Activated CD4-positive, alpha-beta T cell treated with anti-CD3 and anti-CD28 coated beads, Interleukin-2, amount 10 ng/mL, durations not matched to agents 24 days and 14 days (primary cell): ENCODE results near the gene MAST2. TPM values are rescaled to one million over a fixed set of nuclear protein-coding genes. Genes with fewer than 3 reads are reported as not detected.

Source experiments
- DNase-seq: peaks from one replicate; pipeline ENCODE4 v3.0.0; 2022
- H3K27ac Mint-ChIP-seq: one replicate; pipeline ENCODE4 v1.8.0; 2022; ENCODE audit warnings: mild to moderate bottlenecking, mixed read lengths
- H3K27me3 Mint-ChIP-seq: one replicate; pipeline ENCODE4 v1.8.0; 2022; ENCODE audit warnings: mixed read lengths
- H3K36me3 Mint-ChIP-seq: one replicate; pipeline ENCODE4 v1.8.0; 2022; ENCODE audit warnings: low read depth, mild to moderate bottlenecking, mixed read lengths
- H3K4me1 Mint-ChIP-seq: one replicate; pipeline ENCODE4 v1.8.0; 2021; ENCODE audit warnings: mixed read lengths
- H3K4me3 Mint-ChIP-seq: one replicate; pipeline ENCODE4 v1.8.0; 2022; ENCODE audit warnings: mild to moderate bottlenecking, moderate library complexity, mixed read lengths
- H3K9me3 Mint-ChIP-seq: one replicate; pipeline ENCODE4 v1.8.0; 2021; ENCODE audit warnings: mixed read lengths
- intact Hi-C: fragments of 100-400 bp; cut with micrococcal nuclease; formaldehyde crosslinking; loops from one replicate; pipeline ENCODE4 v1.15.1; 2023
- total RNA-seq: library from RNA; stranded (reverse); gene quantifications from 2 replicates; pipeline ENCODE4 v1.2.3, GENCODE V29; 2022

The MAST2 gene
- total RNA-seq, 1 donor from 2014 or later: 31.4 TPM

- Mint-ChIP-seq H3K9me3 (no peaks in the 10 kb centered on the region), H3K36me3 (peaks cover 8% of the 10 kb centered on the region), H3K27me3 (no peaks in the 10 kb centered on the region), H3K4me3 (no peak overlapping the region), H3K4me1 (peaks cover 7% of the 10 kb centered on the region), H3K27ac (no peak overlapping the region)
- DNase-seq: no peak
- intact Hi-C loops: no loop called here
Measured at GRCh38 chr1:45989249-45989648, 185.8 kb downstream of the MAST2 start.

DNA sequence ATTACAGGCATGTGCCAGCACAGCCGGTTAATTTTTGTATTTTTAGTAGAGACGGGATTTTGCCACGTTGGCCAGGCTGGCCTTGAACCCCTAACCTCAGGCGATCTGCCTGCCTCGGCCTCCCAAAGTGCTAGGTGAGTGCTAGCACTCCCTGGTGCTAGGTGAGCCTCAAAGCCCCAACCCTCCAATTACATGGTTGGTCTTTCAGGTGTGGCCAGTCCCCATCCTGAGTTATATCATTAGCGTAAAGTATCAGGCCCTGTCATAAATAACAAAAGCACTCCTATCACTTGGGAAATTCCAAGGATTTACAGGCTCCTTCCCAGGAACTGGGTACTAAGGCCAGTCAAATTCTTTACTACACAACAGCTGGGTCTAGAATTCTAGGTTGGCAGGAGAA is 191.0 kb downstream of the MAST2 start:
- no peak overlapping the region for H3K27ac Mint-ChIP-seq
- no peak for DNase-seq
- H3K4me3 Mint-ChIP-seq: no peak overlapping the region
- no peaks in the 10 kb centered on the region for H3K27me3 Mint-ChIP-seq
- H3K9me3 Mint-ChIP-seq: no peaks in the 10 kb centered on the region
- peaks cover 7% of the 10 kb centered on the region for H3K36me3 Mint-ChIP-seq
- peaks cover 5% of the 10 kb centered on the region for H3K4me1 Mint-ChIP-seq
- intact Hi-C loops: no loop called here

- no peak overlapping the region for H3K27ac Mint-ChIP-seq
- peaks cover 5% of the 10 kb centered on the region for H3K36me3 Mint-ChIP-seq
- intact Hi-C loops: no loop called here
- no peak overlapping the region for H3K4me3 Mint-ChIP-seq
- no peaks in the 10 kb centered on the region for H3K27me3 Mint-ChIP-seq
- DNase-seq: no peak
- H3K9me3 Mint-ChIP-seq: no peaks in the 10 kb centered on the region
- peaks cover 3% of the 10 kb centered on the region for H3K4me1 Mint-ChIP-seq
Measured at GRCh38 chr1:45995298-45995697, 191.9 kb downstream of the MAST2 start.

GRCh38 chr1:45998020-45998617 is 194.7 kb downstream of the MAST2 start:
- Mint-ChIP-seq H3K9me3 (no peaks in the 10 kb centered on the region), H3K36me3 (no peaks in the 10 kb centered on the region)
- no peak for DNase-seq

DNA sequence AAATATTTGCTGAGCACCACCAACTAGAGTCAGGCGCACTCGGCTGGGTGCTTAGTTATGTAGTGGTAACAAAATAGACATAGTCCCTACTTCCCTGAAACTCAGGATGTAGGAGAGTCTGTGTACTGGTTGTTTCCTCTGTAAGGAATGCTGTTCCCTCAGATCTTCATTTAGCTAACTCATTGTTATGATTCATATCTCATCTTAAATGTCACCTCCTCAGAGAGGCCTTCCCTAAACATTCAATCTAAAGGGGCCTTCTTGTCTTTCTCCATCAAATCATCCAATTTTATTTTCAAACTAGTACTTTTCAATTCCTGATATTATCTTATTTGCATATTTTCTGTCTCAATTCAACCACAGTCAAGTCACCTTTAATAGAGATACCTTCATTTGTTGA is 196.1 kb downstream of the MAST2 start:
- DNase-seq: no peak
- Mint-ChIP-seq H3K27me3 (no peaks in the 10 kb centered on the region), H3K36me3 (peaks cover 2% of the 10 kb centered on the region), H3K9me3 (no peaks in the 10 kb centered on the region), H3K27ac (no peak overlapping the region), H3K4me1 (no peaks in the 10 kb centered on the region), H3K4me3 (no peak overlapping the region)
- intact Hi-C loops: no loop called here

More at GRCh38 chr1:45998020-45998617, 194.7 kb downstream of the MAST2 start:
- no peaks in the 10 kb centered on the region for H3K27me3 Mint-ChIP-seq
- H3K4me3 Mint-ChIP-seq: no peak overlapping the region
- intact Hi-C loops: no loop called here
- H3K4me1 Mint-ChIP-seq: no peaks in the 10 kb centered on the region
- no peak overlapping the region for H3K27ac Mint-ChIP-seq

GRCh38 chr1:46001081-46001785 is 197.8 kb downstream of the MAST2 start:
- Mint-ChIP-seq H3K4me3 (no peak overlapping the region), H3K4me1 (no peaks in the 10 kb centered on the region), H3K9me3 (no peaks in the 10 kb centered on the region), H3K27ac (no peak overlapping the region), H3K27me3 (no peaks in the 10 kb centered on the region), H3K36me3 (peaks cover 2% of the 10 kb centered on the region)
- DNase-seq: no peak
- intact Hi-C loops: no loop called here

- Mint-ChIP-seq H3K9me3 (no peaks in the 10 kb centered on the region), H3K27ac (no peak overlapping the region), H3K36me3 (peaks cover 8% of the 10 kb centered on the region), H3K4me1 (no peaks in the 10 kb centered on the region), H3K27me3 (no peaks in the 10 kb centered on the region), H3K4me3 (no peak overlapping the region)
- DNase-seq: no peak
- intact Hi-C loops: no loop called here
Measured at GRCh38 chr1:46002551-46003150, 199.2 kb downstream of the MAST2 start.

DNA sequence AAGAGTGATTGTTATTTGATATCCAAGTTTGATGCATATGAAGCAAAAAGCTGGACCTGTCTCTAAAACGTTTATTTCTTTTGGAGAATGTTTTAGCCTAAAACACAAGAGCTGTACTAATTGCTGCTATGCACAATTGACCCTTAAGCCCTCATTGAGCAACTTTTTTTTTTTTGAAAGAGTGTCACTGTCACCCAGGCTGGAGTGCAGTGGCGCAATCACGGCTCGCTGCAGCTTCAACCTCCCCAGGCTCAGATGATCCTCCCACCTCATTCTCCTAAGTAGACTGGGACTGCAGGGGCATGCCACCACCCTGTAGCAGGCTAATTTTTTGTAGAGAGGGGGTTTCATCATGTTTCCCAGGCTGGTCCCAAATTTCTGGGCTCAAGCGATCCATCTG is 199.9 kb downstream of the MAST2 start:
- H3K27me3 Mint-ChIP-seq: no peaks in the 10 kb centered on the region
- no peaks in the 10 kb centered on the region for H3K9me3 Mint-ChIP-seq
- peaks cover 9% of the 10 kb centered on the region for H3K36me3 Mint-ChIP-seq
- no peak for DNase-seq
- H3K27ac Mint-ChIP-seq: no peak overlapping the region
- intact Hi-C loops: no loop called here
- no peak overlapping the region for H3K4me3 Mint-ChIP-seq
- H3K4me1 Mint-ChIP-seq: no peaks in the 10 kb centered on the region

GRCh38 chr1:46004492-46004891 is 201.1 kb downstream of the MAST2 start:
- Mint-ChIP-seq H3K4me3 (no peak overlapping the region), H3K36me3 (peaks cover 12% of the 10 kb centered on the region), H3K27me3 (no peaks in the 10 kb centered on the region), H3K9me3 (no peaks in the 10 kb centered on the region), H3K27ac (no peak overlapping the region), H3K4me1 (no peaks in the 10 kb centered on the region)
- intact Hi-C loops: no loop called here
- DNase-seq: no peak

GRCh38 chr1:46005594-46005993 is 202.2 kb downstream of the MAST2 start:
- H3K4me1 Mint-ChIP-seq: no peaks in the 10 kb centered on the region
- H3K27me3 Mint-ChIP-seq: no peaks in the 10 kb centered on the region
- no peaks in the 10 kb centered on the region for H3K9me3 Mint-ChIP-seq
- no peak overlapping the region for H3K27ac Mint-ChIP-seq
- DNase-seq: no peak
- H3K4me3 Mint-ChIP-seq: no peak overlapping the region
- H3K36me3 Mint-ChIP-seq: peaks cover 16% of the 10 kb centered on the region
- intact Hi-C loops: no loop called here

- no peak overlapping the region for H3K4me3 Mint-ChIP-seq
- H3K27me3 Mint-ChIP-seq: no peaks in the 10 kb centered on the region
- peaks cover 17% of the 10 kb centered on the region for H3K36me3 Mint-ChIP-seq
- H3K27ac Mint-ChIP-seq: no peak overlapping the region
- intact Hi-C loops: no loop called here
- no peaks in the 10 kb centered on the region for H3K4me1 Mint-ChIP-seq
- H3K9me3 Mint-ChIP-seq: no peaks in the 10 kb centered on the region
- DNase-seq: no peak
Measured at GRCh38 chr1:46008585-46008984, 205.2 kb downstream of the MAST2 start.

- Mint-ChIP-seq H3K27me3 (no peaks in the 10 kb centered on the region), H3K9me3 (no peaks in the 10 kb centered on the region), H3K27ac (no peak overlapping the region), H3K36me3 (peaks cover 18% of the 10 kb centered on the region), H3K4me3 (no peak overlapping the region), H3K4me1 (no peaks in the 10 kb centered on the region)
- intact Hi-C loops: no loop called here
- no peak for DNase-seq
Measured at GRCh38 chr1:46010611-46011010, 207.2 kb downstream of the MAST2 start.

DNA sequence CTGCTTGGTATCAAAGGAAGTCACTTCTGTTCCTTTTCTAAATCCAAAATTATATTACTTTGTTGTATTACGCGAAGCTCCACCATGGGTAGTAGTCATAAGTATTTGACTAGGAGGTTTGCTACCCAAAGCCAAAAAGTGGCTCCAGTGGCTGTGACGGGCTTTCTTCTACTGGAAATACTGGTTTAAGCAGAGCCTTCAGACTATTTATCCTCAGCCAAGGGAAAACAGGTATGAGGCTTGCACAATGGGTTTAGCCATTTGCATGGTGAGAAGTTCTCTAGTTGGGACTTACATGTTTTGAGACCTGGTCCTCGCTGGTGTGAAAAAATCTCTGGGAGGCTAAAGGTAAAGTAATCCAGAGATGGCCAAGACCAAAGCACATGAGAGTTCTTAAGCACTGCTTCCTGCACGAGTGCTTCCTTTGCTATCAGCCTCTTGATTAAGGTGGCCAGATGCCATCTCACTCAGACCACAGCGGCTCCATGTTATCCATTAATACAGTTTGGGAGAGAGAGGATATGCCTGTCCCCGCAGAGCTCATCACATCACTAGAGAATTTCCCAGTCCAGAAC is 207.8 kb downstream of the MAST2 start:
- no peaks in the 10 kb centered on the region for H3K9me3 Mint-ChIP-seq
- H3K27ac Mint-ChIP-seq: no peak overlapping the region
- H3K4me1 Mint-ChIP-seq: no peaks in the 10 kb centered on the region
- DNase-seq: no peak
- H3K4me3 Mint-ChIP-seq: no peak overlapping the region
- H3K36me3 Mint-ChIP-seq: peaks cover 18% of the 10 kb centered on the region
- H3K27me3 Mint-ChIP-seq: no peaks in the 10 kb centered on the region
- intact Hi-C loops: no loop called here

- intact Hi-C loops: no loop called here
- Mint-ChIP-seq H3K4me1 (no peaks in the 10 kb centered on the region), H3K36me3 (peaks cover 15% of the 10 kb centered on the region), H3K27me3 (no peaks in the 10 kb centered on the region), H3K9me3 (no peaks in the 10 kb centered on the region), H3K4me3 (no peak overlapping the region), H3K27ac (no peak overlapping the region)
- no peak for DNase-seq
Measured at GRCh38 chr1:46012236-46012635, 208.8 kb downstream of the MAST2 start.
